Stimulated activated naive CD8-positive, alpha-beta T cell treated with anti-CD3 and anti-CD28 coated beads, Interleukin-15, Interleukin-2, amounts not matched to agents 100 ng/mL and 50 ng/mL, for 24 hours (primary cell): ENCODE measurements around the gene CDC42SE2.
A peak's percentile ranks its signal among the peaks of the same experiment; 100 is the strongest.
"Not testable (repeated sequence)": the region's sequence is repeated elsewhere in the genome, so short reads cannot be mapped to it uniquely, and the experiment has no call there.

ENCODE experiments used
- H3K27ac Mint-ChIP-seq: one replicate; pipeline ENCODE4 v1.8.0; 2021; ENCODE audit warnings: mild to moderate bottlenecking, mixed read lengths
- H3K27me3 Mint-ChIP-seq: one replicate; pipeline ENCODE4 v1.8.0; 2021; ENCODE audit warnings: mixed read lengths
- H3K36me3 Mint-ChIP-seq: one replicate; pipeline ENCODE4 v1.8.0; 2021; ENCODE audit warnings: low read depth, mixed read lengths
- H3K4me1 Mint-ChIP-seq: one replicate; pipeline ENCODE4 v1.8.0; 2021; ENCODE audit warnings: low read depth, mixed read lengths
- H3K4me3 Mint-ChIP-seq: one replicate; pipeline ENCODE4 v1.8.0; 2021; ENCODE audit warnings: mild to moderate bottlenecking, mixed read lengths
- H3K9me3 Mint-ChIP-seq: one replicate; pipeline ENCODE4 v1.8.0; 2021; ENCODE audit warnings: mixed read lengths

The CDC42SE2 gene

DNA sequence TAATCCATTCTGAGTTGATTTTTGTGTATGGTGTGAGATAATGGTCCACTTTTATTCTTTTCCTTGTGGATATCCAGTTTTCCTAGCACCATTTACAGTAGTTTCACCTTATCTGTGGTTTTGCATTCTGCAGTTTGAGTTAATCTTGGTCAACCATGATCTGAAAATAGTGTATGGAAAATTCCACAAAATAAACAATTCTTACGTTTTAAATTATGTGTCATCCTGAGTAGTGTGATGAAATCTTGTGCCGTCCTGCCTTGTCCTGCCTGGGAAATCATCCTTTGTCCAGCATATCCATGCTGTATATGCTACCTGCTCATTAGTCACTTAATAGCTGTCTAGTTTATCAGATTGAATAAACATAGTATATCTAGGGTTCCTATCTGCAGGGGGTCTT is 42.1 kb downstream of the CDC42SE2 start:
- peaks cover 69% of the 10 kb centered on the region for H3K4me1 Mint-ChIP-seq
- H3K4me3 Mint-ChIP-seq, result peak overlapping the region; percentile 14
- H3K36me3 Mint-ChIP-seq, result peaks cover 29% of the 10 kb centered on the region
- peak overlapping the region; percentile 68 for H3K27ac Mint-ChIP-seq
- H3K9me3 Mint-ChIP-seq, result no peaks in the 10 kb centered on the region
- no peaks in the 10 kb centered on the region for H3K27me3 Mint-ChIP-seq

DNA sequence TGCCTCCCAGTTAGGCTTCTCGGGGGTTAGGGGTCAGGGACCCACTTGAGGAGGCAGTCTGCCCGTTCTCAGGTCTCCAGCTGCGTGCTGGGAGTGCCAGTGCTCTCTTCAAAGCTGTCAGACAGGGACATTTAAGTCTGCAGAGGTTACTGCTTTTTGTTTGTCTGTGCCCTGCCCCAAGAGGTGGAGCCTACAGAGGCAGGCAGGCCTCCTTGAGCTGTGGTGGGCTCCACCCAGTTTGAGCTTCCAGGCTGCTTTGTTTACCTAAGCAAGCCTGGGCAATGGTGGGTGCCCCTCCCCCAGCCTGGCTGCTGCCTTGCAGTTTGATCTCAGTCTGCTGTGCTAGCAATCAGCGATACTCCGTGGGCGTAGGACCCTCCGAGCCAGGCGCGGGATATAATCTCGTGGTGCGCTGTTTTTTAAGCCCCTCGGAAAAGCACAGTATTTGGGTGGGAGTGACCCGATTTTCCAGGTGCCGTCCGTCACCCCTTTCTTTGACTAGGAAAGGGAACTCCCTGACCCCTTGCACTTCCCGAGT is 48.5 kb downstream of the CDC42SE2 start:
- H3K4me3 Mint-ChIP-seq, result peak overlapping the region; percentile 81
- peaks cover 11% of the 10 kb centered on the region for H3K36me3 Mint-ChIP-seq
- H3K27me3 Mint-ChIP-seq, H3K9me3 Mint-ChIP-seq: not testable (repeated sequence)
- peak overlapping the region; percentile 93 for H3K27ac Mint-ChIP-seq
- H3K4me1 Mint-ChIP-seq, result peaks cover 88% of the 10 kb centered on the region

- Mint-ChIP-seq H3K9me3 (peaks cover 7% of the 10 kb centered on the region), H3K27me3 (no peaks in the 10 kb centered on the region), H3K4me3 (no peak overlapping the region), H3K36me3 (peaks cover 29% of the 10 kb centered on the region), H3K27ac (no peak overlapping the region), H3K4me1 (peaks cover 82% of the 10 kb centered on the region)
Measured at GRCh38 chr5:131316026-131316425, 52.2 kb downstream of the CDC42SE2 start.

- H3K9me3 Mint-ChIP-seq, result peaks cover 7% of the 10 kb centered on the region
- no peaks in the 10 kb centered on the region for H3K27me3 Mint-ChIP-seq
- peak overlapping the region; percentile 43 for H3K27ac Mint-ChIP-seq
- H3K4me1 Mint-ChIP-seq, result peaks cover 80% of the 10 kb centered on the region
- no peak overlapping the region for H3K4me3 Mint-ChIP-seq
- peaks cover 35% of the 10 kb centered on the region for H3K36me3 Mint-ChIP-seq
Measured at GRCh38 chr5:131316822-131317221, 53.0 kb downstream of the CDC42SE2 start.

- Mint-ChIP-seq H3K27ac (no peak overlapping the region), H3K9me3 (peaks cover 7% of the 10 kb centered on the region), H3K36me3 (peaks cover 45% of the 10 kb centered on the region), H3K4me1 (peaks cover 78% of the 10 kb centered on the region), H3K4me3 (no peak overlapping the region), H3K27me3 (no peaks in the 10 kb centered on the region)
Measured at GRCh38 chr5:131318455-131318854, 54.6 kb downstream of the CDC42SE2 start.

- H3K36me3 Mint-ChIP-seq, result peaks cover 57% of the 10 kb centered on the region
- H3K4me3 Mint-ChIP-seq, result no peak overlapping the region
- peaks cover 76% of the 10 kb centered on the region for H3K4me1 Mint-ChIP-seq
- H3K27ac Mint-ChIP-seq, result peak overlapping the region; percentile 76
- H3K27me3 Mint-ChIP-seq, result no peaks in the 10 kb centered on the region
- H3K9me3 Mint-ChIP-seq, result peaks cover 7% of the 10 kb centered on the region
Measured at GRCh38 chr5:131321066-131321465, 57.2 kb downstream of the CDC42SE2 start.

DNA sequence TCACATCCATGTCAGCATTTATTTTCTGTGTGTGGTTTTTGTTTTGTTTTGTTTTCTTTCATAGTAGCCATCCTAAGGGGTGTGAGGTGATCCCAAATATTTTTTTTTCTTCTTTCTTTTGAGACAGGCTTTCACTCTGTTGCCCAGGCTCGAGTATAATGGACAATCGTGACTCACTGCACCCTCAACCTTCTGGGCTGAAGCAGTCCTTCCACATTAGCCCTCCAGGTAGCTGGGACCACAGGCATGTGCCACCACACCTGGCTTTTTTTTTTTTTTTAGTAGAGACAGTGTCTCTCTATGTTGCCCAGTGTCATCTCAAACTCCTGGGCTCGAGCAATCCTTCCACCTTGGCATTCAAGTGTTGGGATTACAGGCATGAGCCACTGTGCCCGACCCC is 59.1 kb downstream of the CDC42SE2 start:
- no peaks in the 10 kb centered on the region for H3K27me3 Mint-ChIP-seq
- H3K27ac Mint-ChIP-seq, result peak overlapping the region; percentile 62
- no peaks in the 10 kb centered on the region for H3K9me3 Mint-ChIP-seq
- peaks cover 58% of the 10 kb centered on the region for H3K36me3 Mint-ChIP-seq
- peak overlapping the region; percentile 64 for H3K4me3 Mint-ChIP-seq
- H3K4me1 Mint-ChIP-seq, result peaks cover 76% of the 10 kb centered on the region

DNA sequence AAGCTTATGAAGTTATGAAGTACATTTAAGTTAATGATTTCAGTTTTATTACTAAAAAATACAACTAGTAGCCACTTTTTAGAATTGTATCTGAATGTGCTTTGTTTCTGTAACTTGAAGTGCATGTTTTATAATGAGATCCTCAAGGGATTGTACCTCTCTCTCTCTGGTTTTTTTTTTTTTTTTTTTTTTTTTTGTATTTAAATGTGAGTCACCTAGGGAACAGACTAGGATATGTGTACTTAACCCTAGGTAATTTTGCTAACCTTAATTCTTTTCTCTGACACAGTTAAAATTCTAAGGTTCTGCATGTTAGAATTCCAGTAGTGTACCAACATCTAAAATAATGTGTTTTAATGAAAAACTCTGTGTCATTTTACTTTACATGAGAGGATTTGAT is 59.5 kb downstream of the CDC42SE2 start:
- Mint-ChIP-seq H3K4me1 (peaks cover 80% of the 10 kb centered on the region), H3K4me3 (no peak overlapping the region), H3K27me3 (no peaks in the 10 kb centered on the region), H3K36me3 (peaks cover 57% of the 10 kb centered on the region), H3K9me3 (no peaks in the 10 kb centered on the region), H3K27ac (peak overlapping the region; percentile 4)

DNA sequence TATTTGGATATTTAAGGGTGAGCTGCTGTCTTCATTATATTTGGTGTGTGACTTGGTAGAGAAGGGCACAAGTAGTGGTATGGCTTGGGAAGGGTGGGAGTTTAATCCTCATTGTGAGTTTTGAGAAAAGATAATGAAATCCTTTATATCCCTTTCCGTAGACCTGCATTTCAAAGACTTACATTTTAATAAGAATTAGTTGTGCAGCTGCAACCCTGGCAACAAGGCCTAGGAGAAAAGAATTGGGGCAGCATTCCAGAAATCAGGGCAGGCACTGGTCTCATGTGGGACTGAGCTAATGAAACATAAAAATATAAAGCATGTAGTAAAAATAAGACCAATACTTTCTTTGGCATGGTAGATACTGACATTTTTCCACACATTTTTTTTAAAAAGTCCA is 60.5 kb downstream of the CDC42SE2 start:
- Mint-ChIP-seq H3K27ac (peak overlapping the region; percentile 75), H3K9me3 (no peaks in the 10 kb centered on the region), H3K4me3 (no peak overlapping the region), H3K27me3 (no peaks in the 10 kb centered on the region), H3K36me3 (peaks cover 57% of the 10 kb centered on the region), H3K4me1 (peaks cover 88% of the 10 kb centered on the region)

- Mint-ChIP-seq H3K36me3 (peaks cover 53% of the 10 kb centered on the region), H3K4me3 (no peak overlapping the region), H3K9me3 (no peaks in the 10 kb centered on the region), H3K4me1 (peaks cover 82% of the 10 kb centered on the region), H3K27me3 (no peaks in the 10 kb centered on the region), H3K27ac (peak overlapping the region; percentile 87)
Measured at GRCh38 chr5:131328536-131329285, 64.9 kb downstream of the CDC42SE2 start.

DNA sequence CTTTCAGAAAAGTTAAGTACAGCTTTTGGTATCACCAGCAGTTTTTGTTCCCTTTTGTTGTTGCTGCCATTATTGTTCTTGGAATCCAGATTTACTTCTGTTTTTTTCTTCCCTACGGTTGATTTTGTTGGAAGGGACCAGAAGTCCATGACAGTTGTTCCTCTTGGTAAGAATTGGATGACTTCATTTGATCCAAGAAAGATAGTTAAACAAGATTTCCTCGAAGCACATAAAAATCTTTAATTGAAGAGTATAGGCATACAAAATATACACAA is 65.4 kb downstream of the CDC42SE2 start:
- Mint-ChIP-seq H3K4me3 (no peak overlapping the region), H3K36me3 (peaks cover 50% of the 10 kb centered on the region)

DNA sequence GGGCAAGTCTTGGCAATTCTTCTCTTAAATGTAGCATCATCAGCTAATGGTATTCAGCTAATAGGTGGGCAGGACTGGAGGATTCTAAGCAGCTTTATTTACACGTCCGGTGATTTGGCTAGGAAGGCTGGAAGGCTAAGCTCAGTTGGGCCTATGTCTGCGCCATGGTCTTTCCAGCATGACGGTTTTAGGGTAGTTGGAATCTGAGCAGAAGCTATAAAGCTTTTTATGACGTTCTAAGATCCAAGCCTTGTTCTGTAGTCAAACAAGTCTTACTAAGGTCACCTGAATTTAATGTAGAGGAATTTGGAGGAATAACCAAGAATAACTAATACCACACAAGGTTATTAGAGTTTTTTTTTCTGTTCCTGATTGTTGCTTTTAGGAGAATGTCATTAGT is 66.2 kb downstream of the CDC42SE2 start:
- Mint-ChIP-seq H3K4me1 (peaks cover 83% of the 10 kb centered on the region), H3K27ac (peak overlapping the region; percentile 72), H3K27me3 (no peaks in the 10 kb centered on the region), H3K9me3 (no peaks in the 10 kb centered on the region), H3K4me3 (no peak overlapping the region), H3K36me3 (peaks cover 50% of the 10 kb centered on the region)

More for the DNA sequence above, 65.4 kb downstream of the CDC42SE2 start:
- peak overlapping the region; percentile 87 for H3K27ac Mint-ChIP-seq
- no peaks in the 10 kb centered on the region for H3K9me3 Mint-ChIP-seq
- peaks cover 83% of the 10 kb centered on the region for H3K4me1 Mint-ChIP-seq
- H3K27me3 Mint-ChIP-seq, result no peaks in the 10 kb centered on the region

- peaks cover 82% of the 10 kb centered on the region for H3K4me1 Mint-ChIP-seq
- H3K36me3 Mint-ChIP-seq, result peaks cover 62% of the 10 kb centered on the region
- H3K27ac Mint-ChIP-seq, result peak overlapping the region; percentile 66
- H3K9me3 Mint-ChIP-seq, H3K27me3 Mint-ChIP-seq, H3K4me3 Mint-ChIP-seq: not testable (repeated sequence)
Measured at GRCh38 chr5:131335756-131336155, 71.9 kb downstream of the CDC42SE2 start.

DNA sequence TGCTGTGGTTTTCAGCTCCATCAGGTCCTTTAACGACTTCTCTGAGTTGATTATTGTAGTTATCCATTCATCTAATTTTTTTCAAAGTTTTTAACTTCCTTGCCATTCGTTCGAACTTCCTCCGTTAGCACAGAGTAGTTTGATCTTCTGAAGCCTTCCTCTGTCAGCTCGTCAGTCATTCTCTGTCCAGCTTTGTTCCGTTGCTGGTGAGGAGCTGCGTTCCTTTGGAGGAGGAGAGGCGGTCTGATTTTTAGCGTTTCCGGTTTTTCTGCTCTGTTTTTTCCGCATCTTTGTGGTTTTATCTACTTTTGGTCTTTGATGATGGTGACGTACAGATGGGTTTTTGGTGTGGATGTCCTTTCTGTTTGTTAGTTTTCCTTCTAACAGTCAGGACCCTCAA is 72.9 kb downstream of the CDC42SE2 start:
- H3K27me3 Mint-ChIP-seq, H3K9me3 Mint-ChIP-seq: not testable (repeated sequence)
- H3K4me1 Mint-ChIP-seq, result peaks cover 90% of the 10 kb centered on the region
- H3K36me3 Mint-ChIP-seq, result peaks cover 70% of the 10 kb centered on the region
- peak overlapping the region; percentile 87 for H3K27ac Mint-ChIP-seq
- H3K4me3 Mint-ChIP-seq, result peak overlapping the region; percentile 75

- Mint-ChIP-seq H3K4me1 (peaks cover 88% of the 10 kb centered on the region), H3K4me3 (peak overlapping the region; percentile 75), H3K36me3 (peaks cover 70% of the 10 kb centered on the region), H3K27ac (peak overlapping the region; percentile 87)
- not testable (repeated sequence) for H3K9me3 Mint-ChIP-seq, H3K27me3 Mint-ChIP-seq
Measured at GRCh38 chr5:131337240-131338050, 73.6 kb downstream of the CDC42SE2 start.
